Ascending aorta (tissue), 2 donors: Measurements from ENCODE around the gene TMEM86B. TPM values are rescaled to one million over a fixed set of nuclear protein-coding genes. Genes with fewer than 3 reads are reported as not detected.

ENCODE experiments used
- DNase-seq, 2 donors: peaks; one replicate each; pipeline ENCODE4 v3.0.0-alpha.2; 2019; ENCODE audit warnings: low spot score in 2 of 2
- H3K27ac ChIP-seq, 2 donors: fragments of 200-600 bp; sonication (generic); one replicate each; pipeline ENCODE4 v1.5.1; 2016 to 2017; ENCODE audit warnings: mild to moderate bottlenecking in 1 of 2
- H3K27me3 ChIP-seq: fragments of 200-600 bp; sonication (generic); one replicate; pipeline ENCODE4 v1.5.1; 2017
- H3K36me3 ChIP-seq, 2 donors: fragments of 200-600 bp; sonication (generic); one replicate each; pipeline ENCODE4 v1.5.1; 2016
- H3K4me1 ChIP-seq, 2 donors: fragments of 200-600 bp; sonication (generic); one replicate each; pipeline ENCODE4 v1.5.1; 2016 to 2017; ENCODE audit warnings: mild to moderate bottlenecking in 1 of 2
- H3K4me3 ChIP-seq, 2 donors: fragments of 200-600 bp; sonication (generic); one replicate each; pipeline ENCODE4 v1.5.1; 2016 to 2017; ENCODE audit warnings: mild to moderate bottlenecking in 1 of 2
- H3K9me3 ChIP-seq, 2 donors: fragments of 200-600 bp; sonication (generic); one replicate each; pipeline ENCODE4 v1.5.1; 2016
- CTCF ChIP-seq, 3 experiments: fragments of 200-600 bp in 2 of 3; fragments of 450-650 bp in 1 of 3; sonication (generic) in 2 of 3; IDR thresholded peaks; one replicate each; pipeline ENCODE4 v1.5.1; 2016 to 2019; ENCODE audit warnings: antibody characterized with exemption in 3 of 3, mild to moderate bottlenecking in 1 of 3, moderate library complexity in 1 of 3
- intact Hi-C: fragments of 100-400 bp; cut with DNase I; formaldehyde crosslinking; loops from one replicate; pipeline ENCODE4 v1.15.1; 2023
- total RNA-seq: library from RNA; depleted of rRNA; stranded (reverse); fragments of >200 nt; gene quantifications from one replicate; pipeline ENCODE4 v1.1.0, GENCODE V29; 2016

TMEM86B gene
- total RNA-seq, 1 donor from 2014 or later: not detected

GRCh38 chr19:55198651-55199050 lies 29.9 kb downstream of the TMEM86B start:
- Histone ChIP-seq H3K9me3 (no peaks in the 10 kb centered on the region), H3K4me3 (no peak overlapping the region), H3K27me3 (no peaks in the 10 kb centered on the region), H3K36me3 (no peaks in the 10 kb centered on the region), H3K4me1 (no peaks in the 10 kb centered on the region), H3K27ac (no peak overlapping the region)
- no peak for DNase-seq
- TF ChIP-seq CTCF (IDR thresholded peaks at IDR 0.05): no peak
- intact Hi-C loops: no loop called here

GRCh38 chr19:55197528-55197927 lies 31.0 kb downstream of the TMEM86B start:
- Histone ChIP-seq H3K27ac (no peak overlapping the region), H3K4me1 (no peaks in the 10 kb centered on the region), H3K4me3 (no peak overlapping the region), H3K9me3 (no peaks in the 10 kb centered on the region), H3K36me3 (no peaks in the 10 kb centered on the region), H3K27me3 (no peaks in the 10 kb centered on the region)
- intact Hi-C loops: no loop called here
- no peak for DNase-seq
- TF ChIP-seq CTCF (IDR thresholded peaks at IDR 0.05): no peak

- Histone ChIP-seq H3K4me1 (no peaks in the 10 kb centered on the region), H3K27me3 (no peaks in the 10 kb centered on the region), H3K36me3 (no peaks in the 10 kb centered on the region), H3K27ac (no peak overlapping the region), H3K9me3 (no peaks in the 10 kb centered on the region), H3K4me3 (no peak overlapping the region)
- DNase-seq: no peak
- intact Hi-C loops: no loop called here
- TF ChIP-seq CTCF (IDR thresholded peaks at IDR 0.05): no peak
Measured at GRCh38 chr19:55196803-55197202, 31.8 kb downstream of the TMEM86B start.

- H3K9me3 ChIP-seq: no peaks in the 10 kb centered on the region
- TF ChIP-seq CTCF (IDR thresholded peaks at IDR 0.05): no peak
Measured at GRCh38 chr19:55193481-55193880, 35.1 kb downstream of the TMEM86B start.

GRCh38 chr19:55189403-55189835 lies 39.1 kb downstream of the TMEM86B start:
- Histone ChIP-seq H3K27ac (no peak overlapping the region), H3K4me3 (no peak overlapping the region)

More at GRCh38 chr19:55193481-55193880, 35.1 kb downstream of the TMEM86B start:
- no peaks in the 10 kb centered on the region for H3K27me3 ChIP-seq
- intact Hi-C loops: no loop called here
- no peaks in the 10 kb centered on the region for H3K4me1 ChIP-seq
- DNase-seq: no peak
- H3K36me3 ChIP-seq: no peaks in the 10 kb centered on the region
- H3K4me3 ChIP-seq: no peak overlapping the region
- no peak overlapping the region for H3K27ac ChIP-seq

More at GRCh38 chr19:55189403-55189835, 39.1 kb downstream of the TMEM86B start:
- H3K4me1 ChIP-seq: no peaks in the 10 kb centered on the region
- TF ChIP-seq CTCF (IDR thresholded peaks at IDR 0.05): no peak
- intact Hi-C loops: no loop called here
- H3K36me3 ChIP-seq: no peaks in the 10 kb centered on the region
- H3K9me3 ChIP-seq: no peaks in the 10 kb centered on the region
- peak in 1 of 2 donors; percentile 17 for DNase-seq
- H3K27me3 ChIP-seq: no peaks in the 10 kb centered on the region
